Bone marrow (tissue), 2 donors: ENCODE data around the gene RTN4RL1.

Experiments
- DNase-seq, 2 donors: peaks; one replicate each; lab custom pipeline; 2025; lab: John Stamatoyannopoulos, UW

The RTN4RL1 gene

DNA sequence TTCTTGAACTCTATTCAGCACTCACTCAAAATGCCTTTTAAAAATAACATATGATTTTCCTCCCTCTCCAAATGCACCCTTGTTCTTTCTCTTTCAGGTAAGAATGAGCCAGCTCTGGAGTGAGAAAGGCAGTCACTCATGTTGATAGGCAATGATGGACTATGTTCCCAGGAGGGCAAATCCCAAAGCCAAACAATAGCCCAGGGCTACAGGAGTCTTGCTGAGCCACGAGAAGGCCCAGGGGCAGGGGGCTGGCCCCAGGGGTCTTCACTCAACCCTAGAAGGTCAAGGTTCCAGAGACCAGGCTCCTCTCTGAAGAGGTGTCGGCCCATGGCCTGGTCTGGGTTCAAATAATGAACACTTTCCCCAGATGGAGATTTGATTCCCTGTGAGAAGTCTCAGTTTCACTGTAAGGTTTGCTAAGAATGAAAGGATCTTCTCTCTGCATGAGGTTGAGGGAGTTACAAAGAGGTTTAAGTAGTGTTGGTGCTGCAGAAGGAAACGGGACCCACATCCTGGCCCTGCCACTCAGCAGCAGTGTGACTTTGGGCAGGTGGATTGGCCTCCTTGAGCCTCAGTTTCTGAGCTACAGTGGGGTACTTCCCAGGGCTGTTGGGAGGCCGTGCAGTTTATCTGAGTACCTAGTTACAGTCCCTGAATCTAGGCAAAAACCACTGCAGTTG, 49.0 kb downstream of the RTN4RL1 start:
- DNase-seq: no peak

DNA sequence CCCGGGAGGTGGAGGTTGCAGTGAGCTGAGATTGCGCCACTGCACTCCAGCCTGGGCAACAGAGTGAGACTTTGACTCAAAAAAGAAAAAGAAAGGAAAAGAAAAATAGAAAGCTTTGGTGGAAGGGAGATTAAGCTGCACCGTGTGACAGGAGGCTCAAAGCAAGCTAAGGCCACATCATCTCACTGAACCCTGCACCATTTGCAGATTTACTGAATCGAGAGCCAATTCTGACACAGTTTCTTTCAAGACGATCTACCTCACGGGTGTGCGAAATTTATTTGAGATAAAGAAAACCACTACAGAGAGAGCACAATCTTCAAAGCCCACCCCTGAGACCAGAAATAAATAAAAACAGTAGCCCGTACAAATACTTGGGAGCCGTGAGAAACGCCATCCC, 49.6 kb downstream of the RTN4RL1 start:
- no peak for DNase-seq

DNA sequence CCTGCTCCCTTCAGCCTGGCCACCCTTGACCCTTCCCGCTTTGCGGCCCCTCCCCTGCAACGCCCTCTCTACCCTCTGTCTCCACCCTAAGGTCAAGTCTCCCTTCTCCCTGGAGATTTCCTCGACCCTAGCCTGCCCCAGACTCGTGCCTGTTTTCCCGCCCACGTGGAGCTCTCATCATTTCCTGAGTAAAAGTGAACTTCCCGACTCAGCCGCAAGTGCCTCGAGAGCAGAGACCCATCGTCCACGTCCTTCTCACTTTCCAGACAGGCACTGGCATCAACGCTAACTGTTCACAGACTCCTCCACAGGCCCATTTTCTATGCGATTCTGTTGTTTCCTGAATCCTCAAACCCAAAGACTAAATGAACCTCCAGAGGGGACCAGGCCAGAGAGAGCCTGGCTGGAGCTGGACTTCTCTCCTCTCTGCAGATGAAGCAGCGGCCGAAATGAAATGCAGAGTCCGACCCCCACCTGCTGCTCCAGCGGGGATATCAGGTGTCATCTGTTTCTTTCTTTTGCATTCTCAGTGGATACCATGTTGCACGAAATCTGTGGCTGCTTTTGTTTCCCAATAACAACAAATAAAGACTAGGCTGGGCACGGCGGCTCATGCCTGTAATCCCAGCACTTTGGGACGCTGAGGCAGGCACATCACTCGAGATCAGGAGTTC, 52.5 kb downstream of the RTN4RL1 start:
- no peak for DNase-seq

DNA sequence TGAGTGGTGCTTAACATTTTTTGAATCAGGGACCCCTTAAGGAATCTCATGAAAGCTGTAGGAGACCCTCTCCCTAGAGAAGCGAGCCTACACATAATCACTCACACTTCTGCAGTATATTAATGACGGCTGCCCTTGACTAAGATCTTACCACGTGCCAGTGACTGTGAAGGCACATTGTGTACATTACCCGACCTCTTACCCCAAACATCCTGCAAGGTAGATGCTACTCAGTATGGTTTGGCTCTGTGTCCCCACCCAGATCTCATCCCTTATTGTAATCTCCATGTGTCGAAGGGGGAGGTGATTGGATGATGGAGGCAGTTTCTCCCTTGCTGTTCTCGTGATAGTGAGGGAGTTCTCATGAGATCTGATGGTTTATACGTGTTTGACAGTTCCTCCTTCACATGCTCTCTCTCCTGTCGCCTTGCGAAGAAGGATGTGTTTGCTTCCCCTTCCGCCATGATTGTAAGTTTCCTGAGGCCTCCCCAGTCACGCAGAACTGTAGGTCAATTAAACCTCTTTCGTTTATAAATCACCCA, 54.2 kb downstream of the RTN4RL1 start:
- DNase-seq: no peak

DNA sequence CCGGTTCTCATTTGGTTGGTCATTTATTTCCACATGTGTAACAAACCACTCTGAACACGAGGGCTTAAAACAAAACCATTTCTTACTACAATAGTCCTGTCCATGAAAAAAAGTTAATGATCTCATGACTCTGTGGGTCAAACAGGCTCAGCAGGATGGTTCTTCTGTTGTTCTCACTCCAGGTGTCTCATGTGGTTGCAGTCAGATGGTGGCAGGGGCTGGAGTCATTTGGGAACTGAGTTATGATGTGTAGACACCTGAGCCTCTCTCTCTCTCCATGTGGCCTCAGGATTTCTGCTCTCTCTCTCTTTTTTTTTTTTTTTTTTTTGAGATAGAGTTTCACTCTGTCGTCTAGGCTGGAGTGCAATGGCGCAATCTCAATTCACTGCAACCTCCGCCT, 55.4 kb downstream of the RTN4RL1 start:
- DNase-seq: no peak

DNA sequence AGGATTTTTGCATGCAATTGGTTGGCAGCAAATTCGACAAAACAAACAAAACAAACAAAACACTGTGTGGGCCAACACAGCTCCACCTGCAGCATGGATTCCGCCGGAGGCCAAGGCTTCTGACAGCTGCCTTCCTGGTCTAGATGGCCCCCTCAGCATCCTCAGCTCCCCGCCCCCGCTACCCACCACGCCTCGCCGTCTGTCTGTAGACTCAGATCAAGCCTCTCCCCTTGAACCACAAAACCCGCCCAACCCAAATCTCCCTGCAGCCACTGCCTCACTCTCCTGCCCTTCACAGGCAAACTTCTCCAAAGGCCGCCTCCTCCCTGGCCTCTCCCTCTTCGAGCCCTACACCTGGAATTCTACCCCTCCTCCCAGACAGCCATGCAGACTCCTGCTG, 57.9 kb downstream of the RTN4RL1 start:
- DNase-seq: no peak

DNA sequence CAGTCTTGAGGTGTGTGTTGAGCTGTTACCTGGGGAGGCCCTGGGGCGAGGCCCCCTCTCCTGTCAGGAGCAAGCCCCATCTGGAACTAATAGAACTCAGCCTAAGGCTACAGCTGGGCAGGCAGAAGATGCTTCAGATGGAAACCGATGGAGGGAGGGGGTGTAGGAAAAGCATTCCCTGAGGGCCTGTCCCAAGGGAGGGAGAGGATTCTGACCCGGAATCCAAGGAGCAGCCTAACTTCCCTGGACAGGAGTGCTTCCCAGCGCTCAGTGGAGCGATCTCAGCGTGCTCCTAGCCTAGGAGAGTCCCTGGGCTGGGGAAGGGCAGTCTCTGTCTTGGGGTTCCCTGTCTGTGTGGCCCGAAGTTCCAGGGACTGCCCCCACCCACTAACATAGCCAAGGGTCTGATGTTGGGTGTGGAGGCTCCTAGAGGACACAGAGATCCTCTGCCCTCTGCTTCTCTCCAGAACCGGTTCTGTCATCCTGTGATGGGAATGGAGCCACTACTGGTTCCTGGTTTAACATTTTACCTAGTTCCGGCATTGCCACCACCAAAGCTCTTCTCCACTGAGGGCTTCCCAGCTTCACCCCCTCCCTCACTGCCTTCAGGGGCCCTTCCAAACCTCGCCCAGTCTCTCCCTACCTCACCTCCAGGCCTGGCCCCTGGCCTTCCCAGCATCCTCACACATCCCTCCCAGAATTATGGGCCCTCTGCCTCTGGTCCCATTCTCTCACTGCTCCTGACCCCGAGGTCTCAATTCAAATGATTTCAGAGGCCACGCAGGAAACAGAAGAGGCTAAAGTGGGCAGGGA, 58.7 kb downstream of the RTN4RL1 start:
- DNase-seq: no peak

DNA sequence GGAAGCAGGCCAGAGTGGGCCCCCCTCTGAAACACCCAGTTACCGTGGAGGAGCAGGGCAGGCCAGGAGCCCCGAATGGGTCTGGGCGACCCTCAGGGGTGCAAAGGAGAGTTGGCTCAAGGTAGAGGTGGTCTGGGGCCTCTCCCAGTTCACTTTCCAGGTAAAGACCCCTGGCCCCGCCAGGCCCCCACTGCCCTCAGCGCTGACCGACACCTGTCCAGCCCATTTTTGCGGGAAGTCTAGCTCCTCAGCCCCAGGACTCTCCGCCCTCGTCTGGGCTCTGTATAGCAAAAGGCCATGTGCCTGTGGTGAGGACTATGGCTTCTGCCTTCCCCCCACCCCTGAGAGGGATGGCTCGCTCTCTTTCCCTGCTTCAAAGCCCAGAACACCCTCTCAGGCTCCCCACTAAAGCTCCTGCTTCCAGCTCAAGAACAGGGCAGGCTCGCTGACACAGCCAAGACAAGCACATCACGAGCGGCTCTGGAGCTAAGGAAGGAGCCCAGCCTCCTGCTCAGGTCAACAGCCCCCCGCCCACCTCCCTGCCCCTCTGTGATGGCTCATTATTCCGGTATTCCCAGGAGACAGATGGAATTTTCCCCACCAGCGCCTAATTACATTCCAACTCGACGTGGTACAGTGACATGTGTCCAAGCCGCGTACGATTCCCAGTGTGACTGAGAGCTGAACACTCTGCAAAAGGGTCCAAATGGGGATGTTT, 59.4 kb downstream of the RTN4RL1 start:
- DNase-seq: no peak

DNA sequence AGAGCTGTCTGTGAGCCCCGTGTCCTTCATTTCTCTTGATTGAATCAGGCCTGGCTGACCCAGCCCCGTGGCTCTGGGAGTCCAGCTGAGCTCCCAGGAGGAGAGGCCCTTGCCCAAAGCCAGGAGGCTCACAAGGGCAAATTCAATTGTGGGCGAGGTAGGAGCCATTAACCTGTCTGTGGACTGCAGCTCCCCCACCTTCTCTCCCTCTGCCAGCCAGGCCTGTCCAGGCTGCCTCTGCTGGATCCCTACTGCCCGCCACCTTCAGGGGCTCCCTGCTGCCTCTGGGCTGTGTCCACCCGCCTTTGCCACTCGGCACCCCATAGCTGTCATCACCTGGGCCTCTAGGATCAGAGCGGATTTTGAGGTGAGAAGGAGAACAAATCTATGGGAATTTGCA, 61.9 kb downstream of the RTN4RL1 start:
- no peak for DNase-seq

DNA sequence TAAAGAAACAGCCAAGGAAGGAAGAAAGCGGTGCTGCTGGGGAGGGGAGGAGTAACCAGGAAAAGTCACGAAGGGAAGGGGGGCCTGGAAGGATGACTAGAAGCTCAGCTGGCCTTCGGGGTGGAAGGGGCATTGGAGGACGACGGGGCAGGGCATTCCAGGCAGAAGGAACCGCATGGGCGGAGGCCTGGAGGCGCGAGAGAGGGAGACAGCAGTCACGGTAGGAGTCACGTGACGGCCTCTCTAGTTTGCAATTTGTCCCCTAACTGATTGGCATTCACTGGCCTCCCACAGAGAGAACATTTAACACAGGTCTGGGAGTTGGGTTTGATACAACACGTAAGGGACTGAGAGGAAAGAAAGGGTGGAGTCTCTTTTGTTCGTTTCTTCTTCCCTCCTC, 63.9 kb downstream of the RTN4RL1 start:
- DNase-seq: no peak

DNA sequence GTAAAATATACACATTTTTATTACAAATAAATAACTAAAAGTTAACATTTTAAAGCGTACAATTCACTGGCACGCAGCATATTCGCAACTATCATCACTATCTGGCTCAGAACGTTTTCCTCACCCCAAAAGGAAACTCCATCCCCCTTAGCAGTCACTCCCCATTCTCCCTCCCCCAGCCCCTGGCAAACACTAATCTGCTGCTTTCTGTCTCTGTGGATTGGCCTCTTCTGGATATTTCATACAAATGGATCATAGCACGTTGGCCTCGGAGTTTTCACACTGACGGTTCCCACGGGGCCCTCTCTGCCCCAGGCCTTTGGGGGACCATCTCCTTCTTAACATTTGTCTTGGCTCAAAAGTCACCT, 64.6 kb downstream of the RTN4RL1 start:
- DNase-seq: no peak

DNA sequence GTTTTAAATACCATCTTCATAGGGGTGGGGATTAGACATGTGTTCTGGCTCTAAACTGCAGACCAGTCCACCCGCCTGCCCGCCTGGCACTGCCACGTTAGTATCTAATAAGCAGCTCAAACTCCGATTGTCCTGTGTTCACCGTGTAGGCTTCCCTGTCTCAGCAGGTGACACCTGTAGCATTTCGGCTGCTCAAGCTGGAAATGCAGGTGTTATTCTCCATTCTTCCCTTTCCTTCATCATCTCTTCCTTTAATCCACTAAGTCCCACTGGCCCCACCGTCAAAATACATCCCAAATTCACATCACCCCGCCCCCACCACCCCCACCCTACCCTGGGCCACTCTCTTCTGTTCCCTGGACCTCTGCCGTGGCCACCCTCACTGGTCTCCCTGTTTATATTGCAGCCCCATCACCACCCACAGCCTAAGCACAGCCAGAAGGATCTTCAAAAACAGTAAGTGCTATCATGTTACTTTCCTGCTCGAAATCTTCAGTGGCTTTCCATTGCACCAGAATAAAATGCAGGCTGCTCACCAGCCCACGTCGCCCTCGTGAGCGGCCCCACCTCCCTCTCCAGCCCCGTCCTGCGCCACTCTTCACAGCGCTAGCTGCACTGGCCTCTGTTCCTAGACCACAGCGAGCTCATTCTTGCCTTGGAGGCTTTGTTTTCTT, 65.1 kb downstream of the RTN4RL1 start:
- no peak for DNase-seq

DNA sequence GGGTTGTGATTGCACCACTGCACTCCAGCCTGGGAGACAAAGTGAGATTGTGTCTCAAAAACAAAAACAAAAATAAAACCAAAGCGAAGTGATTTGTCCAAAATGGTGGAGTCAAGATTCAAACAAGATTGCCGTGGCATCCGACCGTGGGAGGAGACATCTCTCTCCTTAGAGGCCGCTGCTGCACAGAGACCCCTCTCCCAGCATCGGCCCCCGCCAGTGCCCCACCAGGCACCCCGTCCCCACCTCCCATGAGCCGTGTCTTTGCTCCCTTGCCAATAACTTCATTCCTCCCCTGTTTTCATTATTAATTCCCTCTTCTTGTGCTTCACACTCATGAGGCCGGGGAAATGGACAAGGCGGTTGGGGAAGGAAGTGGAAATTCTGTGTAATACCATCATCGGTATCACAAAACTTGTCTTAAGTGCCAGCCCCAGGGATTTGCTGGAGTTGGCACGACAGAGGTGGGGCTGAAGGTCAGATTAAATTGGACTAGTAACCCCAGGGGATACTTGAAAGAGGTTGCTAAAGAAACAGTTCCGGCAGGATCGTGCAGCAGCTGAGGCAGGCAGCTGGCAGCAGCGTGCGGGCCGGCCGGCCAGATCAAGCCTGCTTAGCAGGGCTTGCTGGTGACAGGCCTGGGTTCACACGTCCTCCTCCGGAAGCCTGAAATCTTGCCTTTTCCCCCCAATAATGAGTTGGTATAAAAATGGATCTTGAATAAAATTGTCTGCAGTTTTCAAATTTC, 66.8 kb downstream of the RTN4RL1 start:
- DNase-seq: no peak

DNA sequence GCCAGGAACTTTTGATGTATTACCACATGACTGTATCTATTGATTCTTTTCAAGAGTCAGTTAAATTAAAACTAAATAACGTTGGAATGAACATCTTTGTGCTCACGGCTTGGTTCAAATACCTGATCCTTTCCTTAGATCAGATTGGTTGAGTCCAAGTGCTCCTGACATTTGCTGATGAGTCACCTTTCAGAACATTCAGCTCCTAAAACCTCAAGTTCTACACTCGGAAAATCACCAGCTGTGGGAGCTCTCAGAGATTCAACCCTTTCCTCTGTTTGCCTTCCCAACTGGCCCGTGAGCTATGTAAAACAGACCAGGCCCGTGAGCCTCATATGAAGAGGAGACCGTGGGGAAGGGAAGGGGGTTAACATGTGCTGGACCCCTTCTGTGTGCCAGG, 68.1 kb downstream of the RTN4RL1 start:
- no peak for DNase-seq

DNA sequence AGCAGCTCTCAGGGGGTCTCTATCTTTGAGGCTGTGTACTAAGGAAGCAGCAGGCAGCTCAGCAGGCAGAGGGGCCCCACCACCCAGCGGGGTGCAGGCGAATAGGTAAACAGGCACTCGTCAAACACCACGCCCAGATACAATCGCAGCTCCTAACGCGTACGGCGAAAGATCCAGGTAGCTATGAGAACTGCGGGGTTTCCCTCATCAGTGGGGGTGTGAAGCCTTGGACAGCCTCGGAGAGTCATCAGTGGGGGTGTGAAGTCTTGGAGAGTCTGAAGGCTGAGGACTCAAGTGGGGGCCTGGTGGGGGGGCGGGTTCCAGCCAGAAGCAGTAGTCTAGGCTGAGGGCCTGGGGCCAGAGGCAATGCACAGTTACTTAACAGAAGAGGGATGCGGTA, 69.0 kb downstream of the RTN4RL1 start:
- DNase-seq: no peak

DNA sequence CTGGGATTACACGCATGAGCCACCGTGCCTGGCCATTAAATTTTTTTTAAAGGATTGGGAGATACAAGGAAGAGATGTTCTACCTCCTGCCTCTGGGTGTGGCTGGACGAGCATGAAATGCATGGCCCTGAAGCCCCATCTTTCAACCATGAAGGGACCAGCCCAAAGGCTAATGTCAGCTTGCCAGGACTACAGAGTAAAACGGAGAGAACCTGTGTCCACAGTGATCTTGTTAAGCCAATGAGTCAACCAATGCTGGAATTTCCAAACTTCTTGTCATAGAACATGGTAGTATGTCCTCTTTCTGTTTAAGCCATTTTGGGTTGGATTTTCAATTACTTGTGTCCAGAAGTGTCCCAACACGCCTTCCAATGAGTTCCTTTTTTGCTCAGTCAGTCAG, 71.3 kb downstream of the RTN4RL1 start:
- DNase-seq: no peak

DNA sequence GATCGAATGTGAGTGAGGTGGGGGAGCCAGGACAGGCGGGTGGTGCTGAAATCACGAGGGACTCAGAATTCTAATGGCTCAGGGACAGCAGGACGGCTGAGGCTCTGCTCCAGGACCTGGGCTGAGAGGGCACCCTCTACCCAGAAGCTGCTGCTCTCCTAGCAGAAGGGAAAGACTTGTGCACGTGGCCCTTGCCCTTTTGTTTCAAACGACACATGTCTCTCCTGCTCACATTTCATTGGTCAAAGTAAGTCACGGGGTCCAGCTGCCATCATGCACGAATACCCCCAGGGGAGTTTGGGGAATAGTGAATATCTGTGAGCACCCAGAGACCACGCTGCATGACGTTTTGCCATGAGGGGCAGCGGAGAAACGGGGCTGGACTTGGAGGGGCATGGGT, 73.2 kb downstream of the RTN4RL1 start:
- DNase-seq: no peak

DNA sequence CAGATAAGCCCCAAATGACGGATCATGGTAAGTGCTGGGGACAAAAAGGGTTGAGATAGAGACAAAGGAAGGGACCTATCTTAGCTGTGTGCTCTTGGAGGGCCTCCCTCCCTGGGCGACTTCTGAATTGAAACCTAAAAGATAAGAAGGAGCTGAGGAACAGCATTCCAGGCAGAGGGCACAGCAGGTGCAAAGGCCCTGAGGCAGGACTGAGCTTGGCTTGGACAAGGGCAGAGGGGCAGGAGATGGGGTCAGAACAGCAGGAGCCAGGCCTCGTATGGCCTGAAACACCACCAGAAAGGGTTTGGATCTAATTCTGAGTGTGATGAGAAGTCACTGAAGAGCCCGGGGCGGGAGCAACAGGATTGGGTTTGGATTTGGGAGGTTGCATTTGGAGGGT, 75.4 kb downstream of the RTN4RL1 start:
- no peak for DNase-seq

DNA sequence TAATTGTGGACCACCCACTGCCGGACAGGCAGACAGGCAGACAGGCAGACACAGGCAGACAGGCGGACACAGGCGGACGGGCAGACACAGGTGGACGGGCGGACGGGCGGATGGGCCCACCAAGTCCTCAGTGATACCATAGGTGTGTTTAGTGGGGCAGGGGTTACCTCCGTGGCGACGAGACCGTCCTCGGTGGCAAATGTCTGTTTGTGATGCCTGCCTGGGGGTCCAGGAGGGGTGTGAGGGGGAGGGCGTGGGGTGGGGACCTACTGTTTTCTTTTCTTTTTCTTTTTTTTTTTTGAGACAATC, 76.7 kb downstream of the RTN4RL1 start:
- no peak for DNase-seq

DNA sequence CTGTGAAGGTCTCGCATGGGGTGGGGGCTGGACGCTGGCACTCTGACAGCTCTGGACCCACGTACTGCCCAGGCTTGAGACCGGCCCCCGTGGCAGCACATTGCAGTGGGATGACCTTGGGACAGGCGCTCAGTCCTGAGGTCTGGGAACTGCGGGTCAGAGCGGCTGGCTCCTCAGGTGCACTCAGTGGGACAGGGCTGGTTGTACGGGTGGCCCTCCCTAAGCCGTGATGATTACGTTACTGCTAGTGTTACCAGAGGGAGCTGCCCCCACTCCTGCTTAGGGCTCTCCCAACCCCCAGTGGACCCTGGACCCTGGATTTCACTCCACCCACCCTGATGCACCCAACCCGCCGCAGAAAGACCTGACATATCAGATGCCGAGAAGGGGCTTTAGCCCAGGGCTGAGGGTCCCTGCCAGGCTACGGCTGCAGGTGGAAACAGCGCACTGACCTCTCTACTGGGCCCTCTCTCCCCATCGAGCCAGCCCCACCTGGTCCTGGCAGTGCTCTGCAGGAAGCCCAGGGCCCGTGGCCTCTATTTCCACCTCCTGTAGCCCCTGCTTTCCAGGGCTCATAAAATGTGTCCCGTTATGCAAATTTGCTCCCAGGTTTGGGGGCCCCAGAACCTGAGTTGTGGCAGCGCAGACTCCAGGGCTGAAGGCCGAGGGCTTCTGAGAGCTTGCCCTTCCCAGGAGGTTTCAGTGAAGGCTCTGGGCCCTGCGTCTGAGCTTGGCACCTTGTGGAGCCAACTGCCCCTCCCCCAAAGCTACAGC, 77.2 kb downstream of the RTN4RL1 start:
- no peak for DNase-seq
